Measurements from ENCODE around the gene CDK14. TPM values are rescaled to one million over a fixed set of nuclear protein-coding genes. Genes with fewer than 3 reads are reported as not detected.

The CDK14 gene
- total RNA-seq, 2 donors from 2014 or later: 1.9 to 4.9 TPM

DNA sequence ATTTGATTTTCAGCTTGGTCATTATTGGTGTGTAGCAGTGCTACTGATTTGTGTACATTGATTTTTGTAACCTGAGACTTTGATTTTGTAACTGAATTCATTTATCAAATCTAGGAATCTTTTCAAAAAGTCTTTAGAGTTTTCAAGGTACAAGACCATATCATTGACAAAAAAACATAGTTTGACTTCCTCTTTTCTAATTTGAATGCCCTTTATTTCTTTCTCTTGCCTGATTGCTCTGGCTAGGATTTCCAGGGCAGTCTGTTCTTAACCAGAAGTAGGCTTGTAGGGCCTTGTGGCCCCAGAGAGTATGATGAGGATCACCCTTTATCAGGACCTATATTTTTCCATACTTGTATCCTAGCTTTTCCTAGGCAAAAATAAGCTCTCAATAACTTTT is 433.6 kb downstream of the CDK14 start:
- DNase-seq: no peak
- Histone ChIP-seq H3K4me3 (no peak overlapping the region), H3K27me3 (no peaks in the 10 kb centered on the region), H3K9ac (ENCODE audit: low read depth in 2 of 2, low read length in 2 of 2) (no peak overlapping the region), H3K9me3 (no peaks in the 10 kb centered on the region), H3K27ac (no peak overlapping the region), H3K4me1 (no peaks in the 10 kb centered on the region), H3K36me3 (no peaks in the 10 kb centered on the region)
- no peak for TF ChIP-seq CTCF (IDR thresholded peaks at IDR 0.05)
- intact Hi-C loops (cut with DNase I): loop anchor here (5.0 kb wide), 1 partner anchor 322 kb away; no protein-coding TSS in a partner anchor

DNA sequence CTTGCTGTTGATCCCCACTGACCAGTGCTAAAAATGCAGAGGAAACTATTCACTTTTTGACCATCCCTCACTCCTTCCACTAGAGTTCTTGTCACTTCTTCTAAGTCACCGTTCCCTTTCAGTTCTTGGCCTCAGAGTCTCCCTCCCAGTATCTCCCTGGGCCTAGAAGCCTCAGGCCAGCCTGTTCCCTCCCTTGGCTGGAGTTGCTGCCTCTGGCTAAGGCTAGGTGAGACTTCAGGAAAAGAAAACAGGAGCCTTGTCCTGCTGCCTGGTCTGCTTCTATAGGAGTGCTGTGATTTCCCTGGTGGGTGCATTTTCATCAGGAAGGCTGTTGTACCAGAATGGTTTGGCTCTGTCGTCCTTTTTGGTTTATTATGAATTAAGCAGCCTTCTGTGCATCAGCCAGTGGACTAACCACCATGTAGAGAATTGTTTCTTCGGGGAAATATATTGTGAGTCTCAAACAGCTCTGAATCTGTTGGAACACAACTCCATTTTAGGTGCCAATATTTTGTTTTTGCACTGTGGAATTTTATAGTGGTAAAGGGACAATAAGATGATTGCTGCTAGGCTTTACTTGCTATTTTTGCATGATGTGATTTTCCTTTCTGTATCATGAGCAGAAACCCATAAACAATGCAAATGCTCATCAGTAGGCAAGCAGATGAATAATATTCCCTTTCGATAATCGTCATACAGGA is 434.7 kb downstream of the CDK14 start:
- no peak for TF ChIP-seq CTCF (IDR thresholded peaks at IDR 0.05)
- no peaks in the 10 kb centered on the region for H3K27me3 ChIP-seq
- H3K27ac ChIP-seq: no peak overlapping the region
- DNase-seq: no peak
- no peak overlapping the region for H3K9ac ChIP-seq (ENCODE audit: low read depth in 2 of 2, low read length in 2 of 2)
- H3K4me3 ChIP-seq: no peak overlapping the region
- no peaks in the 10 kb centered on the region for H3K9me3 ChIP-seq
- H3K4me1 ChIP-seq: no peaks in the 10 kb centered on the region
- intact Hi-C loops (cut with DNase I): loop anchor here (5.0 kb wide), 1 partner anchor 324 kb away; no protein-coding TSS in a partner anchor
- H3K36me3 ChIP-seq: no peaks in the 10 kb centered on the region

- intact Hi-C loops (cut with DNase I): loop anchor here (5.0 kb wide), 1 partner anchor 324 kb away; no protein-coding TSS in a partner anchor
These were observed 435.6 kb downstream of the CDK14 start for GRCh38 chr7:91031757-91032156.

GRCh38 chr7:91033574-91033973 is 437.5 kb downstream of the CDK14 start:
- no peak overlapping the region for H3K27ac ChIP-seq
- no peaks in the 10 kb centered on the region for H3K4me1 ChIP-seq
- no peak overlapping the region for H3K4me3 ChIP-seq
- H3K36me3 ChIP-seq: no peaks in the 10 kb centered on the region
- DNase-seq: no peak
- intact Hi-C loops (cut with DNase I): loop anchor here (5.0 kb wide), 1 partner anchor 326 kb away; no protein-coding TSS in a partner anchor
- H3K27me3 ChIP-seq: no peaks in the 10 kb centered on the region
- no peak overlapping the region for H3K9ac ChIP-seq (ENCODE audit: low read depth in 2 of 2, low read length in 2 of 2)
- no peak for TF ChIP-seq CTCF (IDR thresholded peaks at IDR 0.05)
- no peaks in the 10 kb centered on the region for H3K9me3 ChIP-seq

More at GRCh38 chr7:91031757-91032156, 435.6 kb downstream of the CDK14 start:
- no peak for TF ChIP-seq CTCF (IDR thresholded peaks at IDR 0.05)
- DNase-seq: no peak
- H3K27me3 ChIP-seq: no peaks in the 10 kb centered on the region
- H3K9me3 ChIP-seq: no peaks in the 10 kb centered on the region
- no peak overlapping the region for H3K9ac ChIP-seq (ENCODE audit: low read depth in 2 of 2, low read length in 2 of 2)
- no peak overlapping the region for H3K27ac ChIP-seq
- H3K36me3 ChIP-seq: no peaks in the 10 kb centered on the region
- no peaks in the 10 kb centered on the region for H3K4me1 ChIP-seq
- H3K4me3 ChIP-seq: no peak overlapping the region

DNA sequence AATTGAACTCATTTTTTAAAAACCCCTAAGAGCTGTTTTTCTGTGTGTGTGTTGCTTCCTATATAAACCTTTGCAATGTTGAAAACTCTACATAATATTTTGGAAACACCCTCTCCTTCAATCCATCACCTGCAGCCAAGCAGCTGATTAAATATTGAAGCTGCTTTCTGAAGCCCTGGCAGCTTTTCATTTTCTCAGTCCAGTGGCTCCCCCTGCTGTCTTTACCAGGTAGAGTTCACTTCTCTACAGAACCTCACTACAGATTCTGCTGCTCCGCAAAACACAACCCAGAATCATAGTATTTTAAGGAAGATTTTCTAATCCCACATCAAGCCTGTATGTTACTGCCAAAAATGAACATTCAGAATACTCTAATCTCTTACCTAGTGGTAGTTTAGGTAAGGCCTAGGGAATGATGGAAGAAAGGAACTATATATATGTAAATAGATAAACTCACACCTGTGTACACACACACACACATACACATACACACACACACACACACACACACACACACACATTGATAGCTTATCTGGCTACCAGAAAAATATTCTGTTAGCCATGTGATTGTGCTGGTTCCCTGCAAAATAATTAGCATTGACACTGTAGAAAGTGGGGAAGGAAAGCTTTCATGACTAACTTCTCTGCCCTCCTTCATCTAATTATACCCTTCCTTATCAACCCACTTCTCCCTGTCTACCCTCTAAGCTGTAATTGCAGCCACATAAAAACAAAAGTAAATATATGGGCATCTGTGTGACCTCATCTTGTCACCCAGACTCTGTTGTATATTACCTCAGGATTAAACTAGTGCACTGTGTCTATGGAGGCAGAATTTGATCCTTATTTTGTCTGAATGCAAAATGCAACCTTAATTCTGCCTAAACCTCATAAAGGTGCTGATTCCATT is 438.6 kb downstream of the CDK14 start:
- Histone ChIP-seq H3K27me3 (no peaks in the 10 kb centered on the region), H3K4me1 (no peaks in the 10 kb centered on the region), H3K4me3 (no peak overlapping the region), H3K9ac (ENCODE audit: low read depth in 2 of 2, low read length in 2 of 2) (no peak overlapping the region), H3K9me3 (no peaks in the 10 kb centered on the region), H3K27ac (no peak overlapping the region), H3K36me3 (no peaks in the 10 kb centered on the region)
- peak; percentile 46 for TF ChIP-seq CTCF (IDR thresholded peaks at IDR 0.05)
- peak; percentile 62 for DNase-seq
- intact Hi-C loops (cut with DNase I): loop anchor here (5.0 kb wide), 2 partner anchors 327 to 577 kb away; no protein-coding TSS in a partner anchor

Data from colonic mucosa (tissue), 4 donors.